GM21737 (cell line): ENCODE results near the gene ABCC2.
A peak's percentile ranks its signal among the peaks of the same experiment; 100 is the strongest.
"Not testable (repeated sequence)": the region's sequence is repeated elsewhere in the genome, so short reads cannot be mapped to it uniquely, and the experiment has no call there.

Experiments used
- ATAC-seq: cut with Tn5 transposase; IDR thresholded peaks from one replicate; pipeline ENCODE4 v1.9.1; 2021; ENCODE audit warnings: mild to moderate bottlenecking, moderate library complexity; ENCODE audit not compliant: unreplicated experiment

Gene ABCC2

GRCh38 chr10:99782447-99783286 lies at the start of gene ABCC2:
TSS of gene ABCC2 (plus strand) at chr10:99782640. CDS start at chr10:99782845, 205 bp downstream.
- ATAC-seq = no peak

DNA sequence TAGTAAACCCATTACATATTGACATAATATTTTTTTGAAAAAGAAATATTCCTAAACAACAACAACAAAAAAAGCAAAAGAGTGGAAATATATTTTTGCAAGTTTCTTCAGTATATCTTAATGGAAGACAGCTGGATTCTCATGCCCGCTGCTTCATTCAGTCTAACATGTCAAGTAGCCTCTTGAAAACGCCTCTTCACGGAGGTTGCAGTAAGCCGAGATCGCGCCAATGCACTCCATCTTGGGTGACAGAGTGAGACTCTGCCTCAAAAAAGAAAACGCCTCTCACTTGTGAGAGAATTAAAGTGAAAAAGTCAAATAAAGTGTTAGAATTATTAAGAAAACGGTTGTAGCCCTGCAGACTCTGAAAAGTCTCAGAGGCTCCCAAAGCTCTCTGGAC lies 49.1 kb upstream of the ABCC2 start:
- no peak for ATAC-seq

DNA sequence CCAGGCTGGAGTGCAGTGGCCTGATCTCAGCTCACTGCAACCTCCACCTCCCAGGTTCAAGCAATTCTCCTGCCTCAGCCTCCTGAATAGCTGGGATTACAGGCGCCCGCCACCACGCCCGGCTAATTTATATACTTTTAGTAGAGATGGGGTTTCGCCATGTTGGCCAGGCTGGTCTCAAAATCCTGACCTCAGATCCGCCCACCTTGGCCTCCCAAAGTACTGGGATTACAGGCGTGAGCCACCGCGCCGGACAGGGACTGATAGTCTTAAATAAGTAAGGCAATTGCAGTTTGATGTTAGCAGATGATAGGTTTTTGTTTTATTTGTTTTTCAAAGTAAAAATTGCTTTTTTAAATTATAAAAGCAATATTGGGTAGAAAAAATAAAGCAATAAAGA lies 48.3 kb upstream of the ABCC2 start:
- not testable (repeated sequence) for ATAC-seq

DNA sequence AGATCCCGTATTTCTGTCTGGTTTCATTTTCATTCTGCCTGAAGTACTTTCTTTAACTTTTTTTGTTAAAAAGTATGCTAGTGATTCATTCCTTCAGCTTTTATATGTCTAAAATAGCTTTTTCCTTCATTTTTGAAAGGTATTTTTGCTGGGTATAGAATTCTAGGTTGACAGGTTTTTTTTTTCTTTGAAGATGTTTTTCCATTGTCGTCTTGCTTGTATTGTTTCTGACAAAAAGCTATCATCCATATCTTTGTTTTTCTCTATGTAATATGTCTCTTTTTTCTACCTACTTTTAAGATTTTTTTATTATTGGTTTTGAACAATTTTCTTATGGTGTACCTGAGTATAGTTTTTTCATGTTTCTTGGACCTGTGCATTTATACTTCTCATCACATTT lies 42.2 kb upstream of the ABCC2 start:
- no peak for ATAC-seq

DNA sequence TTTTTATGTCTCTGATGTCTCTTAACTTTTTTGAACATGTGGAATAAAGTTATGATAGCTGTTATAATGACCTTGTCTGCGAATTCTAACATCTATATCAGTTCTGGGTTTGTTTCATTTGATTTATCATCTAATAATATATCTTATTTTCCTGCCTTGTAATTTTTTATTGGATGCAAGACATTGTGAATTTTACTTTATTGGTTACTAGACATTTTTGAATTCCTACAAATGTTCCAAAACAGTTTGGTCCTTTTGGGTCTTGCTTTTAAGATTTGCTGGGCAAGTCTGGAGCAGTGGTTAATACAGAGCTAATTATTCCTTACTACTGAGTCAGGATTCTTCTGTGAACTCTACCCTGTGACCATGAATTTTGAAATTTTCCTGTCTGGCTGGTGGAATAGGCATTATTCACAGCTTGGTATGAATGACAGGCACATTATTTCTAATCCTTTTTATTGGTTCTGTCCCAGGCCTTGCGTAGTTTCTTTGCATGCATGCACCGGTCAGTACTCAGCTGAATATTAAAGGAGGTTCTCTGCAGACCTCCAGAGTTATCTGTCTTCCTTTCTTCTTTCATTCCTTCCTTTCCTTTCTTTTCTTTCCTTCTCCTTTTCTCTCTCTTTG lies 41.4 kb upstream of the ABCC2 start:
- ATAC-seq = no peak

DNA sequence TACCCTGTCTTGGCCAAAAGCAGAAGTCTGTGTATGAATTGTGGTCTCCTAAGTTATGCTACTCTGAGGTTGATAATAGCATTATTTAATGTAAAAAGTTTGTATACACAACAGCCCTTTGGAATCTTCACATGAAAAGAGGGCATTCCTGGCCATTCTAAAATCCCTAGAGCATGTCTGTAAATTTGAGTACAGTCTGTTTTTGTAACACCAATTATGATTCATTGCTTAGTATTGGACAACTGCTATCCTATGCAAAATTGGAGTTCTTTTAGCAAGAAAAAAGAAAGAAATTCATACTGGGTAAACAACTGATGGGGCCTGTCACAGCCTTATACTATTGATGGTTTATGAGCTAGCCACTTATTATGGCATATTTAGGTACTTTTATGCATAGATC lies 40.2 kb upstream of the ABCC2 start:
- no peak for ATAC-seq

DNA sequence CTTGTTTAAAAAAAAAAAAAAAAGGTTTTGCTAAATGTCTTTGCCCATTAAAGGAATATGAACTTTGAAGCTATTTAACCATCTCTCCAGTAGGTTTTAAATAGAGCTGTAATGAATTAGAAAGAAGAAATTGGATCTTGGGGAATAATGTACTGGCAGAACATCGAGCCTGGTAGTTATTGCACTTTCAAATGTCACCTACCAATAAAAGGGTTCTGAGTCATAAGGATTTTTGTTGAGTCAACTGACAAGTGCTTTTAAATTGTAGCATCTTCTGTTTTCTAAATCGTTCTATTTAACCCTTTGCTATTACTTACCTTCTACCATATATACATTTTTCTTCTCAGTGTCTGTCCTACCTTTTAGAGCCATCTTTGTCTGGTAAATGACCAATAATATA lies 39.7 kb upstream of the ABCC2 start:
- no peak for ATAC-seq

DNA sequence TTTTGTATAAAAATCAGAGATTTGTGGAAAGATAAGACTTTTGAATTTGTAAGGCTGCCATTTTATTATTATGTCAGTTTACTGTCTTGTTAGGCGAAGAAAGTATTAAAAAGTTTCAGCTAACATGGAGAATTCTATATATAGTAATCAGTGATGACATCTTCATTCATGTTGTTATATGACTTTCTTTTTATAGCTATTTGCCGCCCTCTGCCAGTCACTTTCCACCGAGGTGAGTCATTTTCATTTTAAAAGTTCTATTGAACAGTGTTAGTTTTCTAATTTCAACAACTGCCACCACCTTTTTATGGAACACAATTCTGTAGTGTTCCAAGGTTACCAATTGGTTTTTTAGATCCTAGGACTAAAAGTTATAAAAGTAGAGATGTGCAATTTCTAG lies 38.6 kb upstream of the ABCC2 start:
- ATAC-seq = no peak

- ATAC-seq = not testable (repeated sequence)
These were observed 36.3 kb upstream of the ABCC2 start for GRCh38 chr10:99746166-99746565.

GRCh38 chr10:99748823-99749451 lies 33.5 kb upstream of the ABCC2 start:
- ATAC-seq = no peak

GRCh38 chr10:99750641-99751040 lies 31.8 kb upstream of the ABCC2 start:
- ATAC-seq = no peak

GRCh38 chr10:99754670-99755069 lies 27.8 kb upstream of the ABCC2 start:
- no peak for ATAC-seq

DNA sequence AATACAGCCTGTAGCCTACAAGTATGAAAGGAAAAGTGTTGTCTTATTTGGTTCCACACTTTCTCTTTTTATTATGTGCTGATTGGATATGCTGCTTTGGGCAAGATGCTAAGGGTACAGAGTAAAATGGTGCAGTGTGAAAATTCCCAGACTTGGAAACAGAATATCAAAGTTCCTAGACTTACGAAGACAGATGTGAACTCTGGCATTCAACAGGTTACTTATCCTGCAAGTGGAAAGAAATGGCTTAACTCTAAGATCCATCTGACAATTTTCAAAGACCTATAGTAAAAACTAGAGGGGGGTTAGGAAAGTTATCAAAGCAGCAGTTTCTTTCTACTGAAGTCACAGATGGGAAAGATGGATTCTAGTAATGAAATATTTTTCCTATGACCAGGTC lies 26.3 kb upstream of the ABCC2 start:
- no peak for ATAC-seq

DNA sequence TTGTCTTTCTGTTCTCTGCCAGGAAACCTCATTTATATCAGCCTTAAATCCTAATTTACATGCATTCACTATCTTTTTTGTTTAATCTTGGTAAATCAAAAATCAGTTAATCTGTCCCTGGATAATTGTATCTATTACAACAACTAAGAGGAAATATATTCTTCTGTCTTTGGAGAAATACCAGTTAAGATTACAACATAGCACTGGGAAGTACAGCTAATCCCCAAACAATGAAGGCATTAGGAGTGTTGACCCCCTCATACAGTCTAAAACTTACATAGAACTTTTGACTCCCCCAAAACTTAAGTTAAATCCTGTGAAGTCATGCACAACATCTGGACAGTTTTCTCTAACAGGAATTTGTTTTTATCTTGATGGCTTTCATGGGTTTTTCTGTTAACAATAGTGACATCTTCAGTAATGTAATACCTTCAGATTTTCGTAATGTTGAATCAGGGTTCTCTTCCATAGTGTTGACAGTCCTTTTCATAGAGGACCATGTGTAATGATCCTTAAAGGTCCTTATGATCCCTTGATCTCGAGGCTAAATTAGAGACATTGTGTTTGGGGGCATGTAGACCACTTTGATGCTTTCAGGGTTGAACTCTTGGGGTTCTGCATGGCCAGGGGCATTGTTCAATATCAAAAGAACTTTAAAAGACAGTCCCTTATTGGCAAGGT lies 24.1 kb upstream of the ABCC2 start:
- ATAC-seq = no peak

- no peak for ATAC-seq
These were observed 22.1 kb upstream of the ABCC2 start for GRCh38 chr10:99760321-99760720.

- no peak for ATAC-seq
These were observed 21.1 kb upstream of the ABCC2 start for GRCh38 chr10:99761365-99761764.

GRCh38 chr10:99765672-99766301 lies 16.7 kb upstream of the ABCC2 start:
- ATAC-seq = peak; percentile 17

DNA sequence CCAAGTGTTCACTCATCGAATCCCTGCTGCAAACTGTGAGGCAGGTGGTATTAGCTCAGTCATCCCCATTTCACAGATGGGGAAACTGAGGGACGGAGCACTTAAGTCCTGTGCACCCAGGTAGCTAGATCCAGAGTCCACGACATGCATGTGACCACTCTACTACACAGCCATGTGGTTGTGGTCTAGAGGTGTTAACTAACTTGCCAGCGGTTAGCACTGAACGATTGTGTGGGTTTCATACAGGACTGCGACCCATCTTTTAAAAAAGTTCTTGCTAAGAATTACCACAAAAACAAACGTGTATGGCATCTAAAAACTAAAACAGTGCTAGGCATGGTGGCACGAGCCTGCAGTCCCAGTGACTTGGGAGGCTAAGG lies 16.1 kb upstream of the ABCC2 start:
- peak; percentile 75 for ATAC-seq

DNA sequence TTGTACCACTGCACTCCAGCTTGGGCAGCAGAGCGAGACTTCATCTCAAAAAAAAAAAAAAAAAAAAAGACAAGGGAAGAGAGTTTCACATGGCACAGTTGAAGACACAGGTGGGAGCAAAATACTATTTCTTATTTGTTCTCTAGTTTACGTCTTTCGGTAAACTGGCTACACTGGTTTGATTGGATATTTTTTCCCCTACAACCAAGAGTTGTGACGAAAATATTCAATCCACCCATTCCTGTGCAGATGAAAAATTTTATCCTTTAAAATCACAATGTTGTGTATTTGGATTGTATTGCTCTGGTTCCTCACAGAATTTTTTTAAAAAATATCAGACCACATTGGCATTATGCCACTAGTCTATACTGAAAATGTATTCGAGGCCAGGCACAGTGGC lies 14.5 kb upstream of the ABCC2 start:
- ATAC-seq = no peak

GRCh38 chr10:99768556-99768955 lies 13.9 kb upstream of the ABCC2 start:
- no peak for ATAC-seq

- ATAC-seq = no peak
These were observed 12.7 kb upstream of the ABCC2 start for GRCh38 chr10:99769706-99770105.
